MM.1S (cell line): ENCODE measurements around the gene FOXP4.

ENCODE experiments used
- DNase-seq: peaks from one replicate; pipeline ENCODE4 v3.0.0-alpha.2; 2015
- H2AFZ ChIP-seq: fragments of 300-600 bp; sonication (generic); 2 replicates; pipeline ENCODE4 v1.6.0; 2016; ENCODE audit warnings: antibody characterized with exemption, low read length
- H3F3A ChIP-seq: fragments of 300-600 bp; sonication (generic); 2 replicates; pipeline ENCODE4 v1.6.1; 2016; ENCODE audit warnings: mild to moderate bottlenecking, antibody characterized with exemption, low read length, moderate library complexity, mixed read lengths; ENCODE audit not compliant: insufficient read depth
- H3K27ac ChIP-seq: fragments of 300-600 bp; sonication (generic); 2 replicates; pipeline ENCODE4 v1.5.1; 2016; ENCODE audit warnings: mild to moderate bottlenecking, low read length
- H3K27me3 ChIP-seq: fragments of 300-600 bp; sonication (generic); replicated peaks from 2 replicates; pipeline ENCODE4 v1.6.0; 2016; ENCODE audit warnings: low read length; ENCODE audit not compliant: insufficient read depth
- H3K36me3 ChIP-seq: fragments of 300-600 bp; sonication (generic); replicated peaks from 2 replicates; pipeline ENCODE4 v1.6.1; 2016; ENCODE audit warnings: mild to moderate bottlenecking, low read length, mixed read lengths; ENCODE audit not compliant: insufficient read depth
- H3K4me1 ChIP-seq: fragments of 300-600 bp; sonication (generic); 2 replicates; pipeline ENCODE4 v1.6.1; 2016; ENCODE audit warnings: low read length, mixed read lengths
- H3K4me2 ChIP-seq: fragments of 300-600 bp; sonication (generic); 2 replicates; pipeline ENCODE4 v1.6.0; 2016; ENCODE audit warnings: low read depth, low read length
- H3K4me3 ChIP-seq: fragments of 300-600 bp; sonication (generic); 2 replicates; pipeline ENCODE4 v1.5.1; 2016; ENCODE audit warnings: low read length, mixed read lengths
- H3K79me2 ChIP-seq: fragments of 300-600 bp; sonication (generic); 2 replicates; pipeline ENCODE4 v1.6.1; 2016; ENCODE audit warnings: mixed run types, low read length, mixed read lengths
- H3K9ac ChIP-seq: fragments of 300-600 bp; sonication (generic); 2 replicates; pipeline ENCODE4 v1.6.1; 2016; ENCODE audit warnings: low read length, mixed read lengths
- H3K9me2 ChIP-seq: fragments of 300-600 bp; sonication (generic); replicated peaks from 2 replicates; pipeline ENCODE4 v1.6.1; 2016; ENCODE audit warnings: mild to moderate bottlenecking, low read length, mixed read lengths; ENCODE audit not compliant: insufficient read depth
- H3K9me3 ChIP-seq: fragments of 300-600 bp; sonication (generic); replicated peaks from 2 replicates; pipeline ENCODE4 v1.6.1; 2016; ENCODE audit warnings: mild to moderate bottlenecking, low read length, mixed read lengths; ENCODE audit not compliant: insufficient read depth
- H4K20me1 ChIP-seq: fragments of 300-600 bp; sonication (generic); 2 replicates; pipeline ENCODE4 v1.6.1; 2016; ENCODE audit warnings: mild to moderate bottlenecking, low read length, moderate library complexity, mixed read lengths; ENCODE audit not compliant: insufficient read depth
- CTCF ChIP-seq: fragments of 300-600 bp; sonication (generic); IDR thresholded peaks from 2 replicates; pipeline ENCODE4 v1.5.1; 2016; ENCODE audit warnings: antibody characterized with exemption, low read length, mixed read lengths
- EZH2 ChIP-seq: fragments of 300-600 bp; sonication (generic); optimal IDR thresholded peaks from 2 replicates; pipeline ENCODE3; 2017; ENCODE audit warnings: low read depth, mild to moderate bottlenecking, antibody characterized with exemption, low read length, mixed read lengths
- EZH2phosphoT487 ChIP-seq: fragments of 300-600 bp; sonication (generic); IDR thresholded peaks from 2 replicates; pipeline ENCODE4 v1.6.1; 2018; ENCODE audit warnings: antibody characterized with exemption, low read length

FOXP4 gene

GRCh38 chr6:41642090-41642959 lies 96.1 kb downstream of the FOXP4 start:
- H3K4me3 ChIP-seq: no peak overlapping the region
- H3K79me2 ChIP-seq: no peaks in the 10 kb centered on the region
- no peaks in the 10 kb centered on the region for H3K9me2 ChIP-seq
- no peak for DNase-seq
- peaks cover 97% of the 10 kb centered on the region for H3K27me3 ChIP-seq
- H4K20me1 ChIP-seq: no peaks in the 10 kb centered on the region
- H3K9me3 ChIP-seq: no peaks in the 10 kb centered on the region
- H3K27ac ChIP-seq: no peak overlapping the region
- H3K4me1 ChIP-seq: no peaks in the 10 kb centered on the region
- H3K36me3 ChIP-seq: no peaks in the 10 kb centered on the region
- H2AFZ ChIP-seq: no peak overlapping the region
- no peak for TF ChIP-seq EZH2phosphoT487
- TF ChIP-seq EZH2: no peak
- TF ChIP-seq CTCF: no peak
- H3K4me2 ChIP-seq: no peak overlapping the region
- no peaks in the 10 kb centered on the region for H3F3A ChIP-seq
- no peak overlapping the region for H3K9ac ChIP-seq

- H3K4me1 ChIP-seq: no peaks in the 10 kb centered on the region
- H3K27ac ChIP-seq: no peak overlapping the region
- no peaks in the 10 kb centered on the region for H3K9me3 ChIP-seq
- DNase-seq: no peak
- no peak overlapping the region for H3K4me2 ChIP-seq
- no peak overlapping the region for H3K4me3 ChIP-seq
- no peaks in the 10 kb centered on the region for H3K36me3 ChIP-seq
- no peaks in the 10 kb centered on the region for H4K20me1 ChIP-seq
- no peaks in the 10 kb centered on the region for H3F3A ChIP-seq
- H2AFZ ChIP-seq: no peak overlapping the region
- H3K27me3 ChIP-seq: peaks cover 97% of the 10 kb centered on the region
- no peak overlapping the region for H3K9ac ChIP-seq
- no peaks in the 10 kb centered on the region for H3K9me2 ChIP-seq
- no peaks in the 10 kb centered on the region for H3K79me2 ChIP-seq
- TF ChIP-seq EZH2 (no peak), EZH2phosphoT487 (no peak), CTCF (no peak)
Observed at GRCh38 chr6:41642960-41643898, 97.0 kb downstream of the FOXP4 start.

- H3K4me1 ChIP-seq: no peaks in the 10 kb centered on the region
- no peaks in the 10 kb centered on the region for H3F3A ChIP-seq
- H3K9ac ChIP-seq: no peak overlapping the region
- H4K20me1 ChIP-seq: no peaks in the 10 kb centered on the region
- H3K36me3 ChIP-seq: no peaks in the 10 kb centered on the region
- no peaks in the 10 kb centered on the region for H3K9me3 ChIP-seq
- H3K79me2 ChIP-seq: no peaks in the 10 kb centered on the region
- H3K27ac ChIP-seq: no peak overlapping the region
- no peak overlapping the region for H3K4me3 ChIP-seq
- H2AFZ ChIP-seq: no peak overlapping the region
- DNase-seq: no peak
- H3K9me2 ChIP-seq: no peaks in the 10 kb centered on the region
- TF ChIP-seq EZH2 (no peak), CTCF (no peak), EZH2phosphoT487 (no peak)
- H3K4me2 ChIP-seq: no peak overlapping the region
- H3K27me3 ChIP-seq: peaks cover 96% of the 10 kb centered on the region
Observed at GRCh38 chr6:41643899-41644269, 97.7 kb downstream of the FOXP4 start.
